Heart left ventricle (tissue), 13 donors: Measurements from ENCODE around the gene CCL4.

Source experiments
- CTCF ChIP-seq, 12 donors: fragments of 200-600 bp; sonication (generic) in 4 of 12; IDR thresholded peaks; one replicate each; pipeline versions ENCODE4 v1.5.0 to v1.8.0; 2018 to 2022; ENCODE audit warnings: antibody characterized with exemption in 12 of 12, mild to moderate bottlenecking in 5 of 12
- POLR2A ChIP-seq, 2 donors: fragments of 450-650 bp; IDR thresholded peaks; one replicate each; pipeline ENCODE4 v1.6.1; 2017; ENCODE audit warnings: antibody characterized with exemption in 2 of 2, mild to moderate bottlenecking in 2 of 2, moderate library complexity in 2 of 2
- donor health status: ischemic (EF 13 %, LVEDD 7.1; RV severe dilation, severe dysfunction).
- donor health status: DM: no; HTN: yes; CAD: no.
- donor health status: DM: no; HTN: no; CAD: no.
- donor health status: ischemic (EF 25% LVEDD 6.9; RV normal size, moderate dysfunction).
- donor health status: ischemic (EF 25% LVEDD 5.7; RV mildly dilated, moderate dysfunction).
- donor health status: ischemic (EF 35%, LVEDD 5.7; RV mildly dilated, moderate dysfunction).
- donor health status: nonischemic (EF 11% LVEDD 7.7; RV severe dilation, severe dysfunction).
- donor health status: DM: yes; HTN: yes; CAD: no.
- donor health status: PGD.
- donor health status: ischemic (EF 29% LVEDD 5.4; RV normal size, mild dysfunction).
- donor health status: nonischemic (EF 23%, LVEDD 6.1; RV moderate dilation, normal function).

- TF ChIP-seq CTCF (IDR thresholded peaks at IDR 0.05) (no peak), POLR2A (IDR thresholded peaks at IDR 0.05) (no peak)
Observed at GRCh38 chr17:36107660-36108059, 4.0 kb downstream of the CCL4 start.
